Measurements from ENCODE around the gene TSHZ3.

DNA sequence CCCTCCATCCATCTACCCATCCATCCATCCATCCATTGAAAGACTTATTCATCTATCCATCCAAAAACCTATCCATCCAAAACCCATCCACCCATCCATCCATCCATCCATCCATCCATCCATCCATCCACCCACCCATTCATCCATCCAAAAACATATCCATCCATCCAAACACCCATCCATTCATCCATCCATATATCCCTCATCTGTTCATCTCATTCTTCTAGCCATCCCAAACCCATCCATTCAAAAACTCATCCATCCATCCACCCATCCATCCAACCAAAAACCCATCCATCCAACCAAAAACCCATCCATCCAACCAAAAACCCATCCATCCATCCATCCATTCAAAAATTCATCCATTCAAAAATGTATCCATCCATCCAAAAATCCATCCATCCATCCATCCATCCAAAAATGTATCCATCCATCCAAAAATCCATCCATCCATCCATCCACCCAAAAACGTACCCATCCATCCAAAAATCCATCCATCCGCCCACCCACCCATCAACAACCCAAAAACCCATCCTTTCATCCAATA, 56.5 kb downstream of the TSHZ3 start:
- TF ChIP-seq, protein P1, sequence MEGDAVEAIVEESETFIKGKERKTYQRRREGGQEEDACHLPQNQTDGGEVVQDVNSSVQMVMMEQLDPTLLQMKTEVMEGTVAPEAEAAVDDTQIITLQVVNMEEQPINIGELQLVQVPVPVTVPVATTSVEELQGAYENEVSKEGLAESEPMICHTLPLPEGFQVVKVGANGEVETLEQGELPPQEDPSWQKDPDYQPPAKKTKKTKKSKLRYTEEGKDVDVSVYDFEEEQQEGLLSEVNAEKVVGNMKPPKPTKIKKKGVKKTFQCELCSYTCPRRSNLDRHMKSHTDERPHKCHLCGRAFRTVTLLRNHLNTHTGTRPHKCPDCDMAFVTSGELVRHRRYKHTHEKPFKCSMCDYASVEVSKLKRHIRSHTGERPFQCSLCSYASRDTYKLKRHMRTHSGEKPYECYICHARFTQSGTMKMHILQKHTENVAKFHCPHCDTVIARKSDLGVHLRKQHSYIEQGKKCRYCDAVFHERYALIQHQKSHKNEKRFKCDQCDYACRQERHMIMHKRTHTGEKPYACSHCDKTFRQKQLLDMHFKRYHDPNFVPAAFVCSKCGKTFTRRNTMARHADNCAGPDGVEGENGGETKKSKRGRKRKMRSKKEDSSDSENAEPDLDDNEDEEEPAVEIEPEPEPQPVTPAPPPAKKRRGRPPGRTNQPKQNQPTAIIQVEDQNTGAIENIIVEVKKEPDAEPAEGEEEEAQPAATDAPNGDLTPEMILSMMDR (IDR thresholded peaks at IDR 0.05; ENCODE audit: low read depth, low read length), result no peak
- TF ChIP-seq EZH2phosphoT487 (IDR thresholded peaks at IDR 0.05; ENCODE audit: low read depth), result no peak

Measured in OCI-LY3 (cell line).